Fibroblast of lung (primary cell): ENCODE data around the gene TRIM54. TPM values are rescaled to one million over a fixed set of nuclear protein-coding genes. Genes with fewer than 3 reads are reported as not detected.
A peak's percentile ranks its signal among the peaks of the same experiment; 100 is the strongest.
"Not testable (repeated sequence)": the region's sequence is repeated elsewhere in the genome, so short reads cannot be mapped to it uniquely, and the experiment has no call there.

Experiments
- DNase-seq, 2 donors: peaks; one replicate each; pipeline versions ENCODE4 v3.0.0 to v3.0.0-alpha.2; 2010; ENCODE audit warnings: low read depth in 2 of 2
- H2AFZ ChIP-seq: 2 replicates; pipeline ENCODE4 v1.5.1; 2012; ENCODE audit warnings: low read length, control low read depth, inconsistent platforms
- H3K27ac ChIP-seq: 2 replicates; pipeline ENCODE4 v1.5.1; 2011; ENCODE audit warnings: low read length, control low read depth; ENCODE audit not compliant: insufficient read depth
- H3K27me3 ChIP-seq: 2 replicates; pipeline ENCODE4 v1.5.1; 2011; ENCODE audit warnings: mild to moderate bottlenecking, low read length; ENCODE audit not compliant: control insufficient read depth, insufficient read depth
- H3K36me3 ChIP-seq: 2 replicates; pipeline ENCODE4 v1.5.1; 2011; ENCODE audit warnings: low read length; ENCODE audit not compliant: control insufficient read depth, insufficient read depth
- H3K4me1 ChIP-seq: 2 replicates; pipeline ENCODE4 v1.5.1; 2011; ENCODE audit warnings: low read length; ENCODE audit not compliant: control insufficient read depth, insufficient read depth; ENCODE audit errors: extremely low read depth
- H3K4me2 ChIP-seq: 2 replicates; pipeline ENCODE4 v1.5.1; 2011; ENCODE audit warnings: low read length, control low read depth; ENCODE audit not compliant: insufficient read depth; ENCODE audit errors: extremely low read depth
- H3K4me3 ChIP-seq, 4 experiments: fragments of 200-600 bp in 1 of 4; sonication (generic) in 1 of 4; replicated peaks in 1 of 4; 2 replicates each; pipeline ENCODE4 v1.5.1; 2011 to 2016; ENCODE audit warnings: low read length in 4 of 4, low read depth in 3 of 4, mild to moderate bottlenecking in 3 of 4, control low read depth in 2 of 4, inconsistent platforms in 1 of 4, mixed read lengths in 1 of 4; ENCODE audit not compliant: insufficient read depth in 1 of 4; ENCODE audit errors: control extremely low read depth in 1 of 4
- H3K79me2 ChIP-seq: 2 replicates; pipeline ENCODE4 v1.5.1; 2012; ENCODE audit warnings: mild to moderate bottlenecking, low read length, inconsistent platforms; ENCODE audit not compliant: control insufficient read depth, insufficient read depth
- H3K9ac ChIP-seq: 2 replicates; pipeline ENCODE4 v1.5.1; 2011; ENCODE audit warnings: mild to moderate bottlenecking, low read length, control low read depth; ENCODE audit not compliant: insufficient read depth
- H3K9me3 ChIP-seq: 2 replicates; pipeline ENCODE4 v1.5.1; 2012; ENCODE audit warnings: low read depth, low read length; ENCODE audit not compliant: control insufficient read depth, insufficient read depth
- H4K20me1 ChIP-seq: 2 replicates; pipeline ENCODE4 v1.5.1; 2011; ENCODE audit warnings: low read length; ENCODE audit not compliant: control insufficient read depth, insufficient read depth; ENCODE audit errors: extremely low read depth
- EZH2 ChIP-seq: IDR thresholded peaks from 2 replicates; pipeline ENCODE4 v1.5.1; 2012; ENCODE audit warnings: low read length, control low read depth, mild to moderate bottlenecking; ENCODE audit errors: missing control alignments
- polyA plus RNA-seq, 2 donors: library from polyadenylated mRNA; depleted of rRNA in 1 of 2; stranded (reverse) in 1 of 2; unstranded in 1 of 2; fragments of >200 nt; gene quantifications; 2 replicates each; pipeline ENCODE4 v1.2.1, GENCODE V29; 2011 to 2012; ENCODE audit warnings: missing spikeins in 1 of 2
- total RNA-seq: library from RNA; depleted of rRNA; stranded (reverse); fragments of >200 nt; gene quantifications from 2 replicates; pipeline ENCODE4 v1.2.1, GENCODE V29; 2014
- TF ChIP-seq, protein P1 (sequence below), 2 donors: IDR thresholded peaks in 1 of 2; conservative IDR thresholded peaks in 1 of 2; 1 replicate in 1 of 2; 2 replicates in 1 of 2; pipeline ENCODE4 v1.5.1; 2011 to 2012; ENCODE audit warnings: low read length in 2 of 2, control low read depth in 1 of 2, inconsistent platforms in 1 of 2, low read depth in 1 of 2, mild to moderate bottlenecking in 1 of 2

TRIM54 gene
- total and polyA plus RNA-seq, 2 donors (not counting 1 experiment from before 2014, with no cell fraction given), result 0.17 TPM; not detected in 1

DNA sequence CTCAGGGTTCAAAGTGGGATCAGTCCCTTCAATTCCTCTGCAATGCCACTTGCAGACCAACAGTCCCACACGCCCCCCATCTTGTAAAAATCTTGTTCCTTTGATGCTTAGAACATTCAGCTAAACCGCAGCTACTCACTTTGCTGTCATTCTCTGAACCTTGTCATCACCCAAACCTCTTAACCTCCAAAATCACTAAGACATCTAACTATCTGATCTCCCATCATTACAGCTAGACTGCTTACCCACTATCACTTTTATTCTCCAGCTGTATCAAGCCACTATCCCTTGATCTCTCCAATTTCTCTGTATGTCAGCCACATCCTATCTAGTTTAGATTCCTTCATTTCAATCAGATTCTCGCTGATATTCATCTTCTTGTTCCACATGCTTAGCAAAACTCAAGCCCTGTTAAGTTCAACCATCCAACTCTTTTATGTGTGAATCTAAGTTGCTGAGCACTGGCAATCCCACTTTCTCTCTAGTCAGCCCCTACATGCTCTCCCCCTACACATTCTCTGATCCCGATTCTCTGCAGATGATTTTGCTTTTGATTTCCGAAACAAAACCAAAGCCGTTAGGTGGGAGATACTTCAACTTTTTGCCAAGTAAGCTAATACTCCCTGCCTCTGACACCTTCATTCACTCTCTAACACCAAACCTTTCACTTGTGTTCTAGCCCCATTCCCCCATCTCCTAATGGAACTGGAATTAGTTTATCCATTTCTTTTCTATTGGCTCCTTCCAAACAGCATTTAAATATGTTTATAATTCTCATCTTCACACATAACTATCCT, 69.8 kb downstream of the TRIM54 start:
- Histone ChIP-seq H3K27ac (no peak overlapping the region), H3K4me2 (no peak overlapping the region), H3K4me3 (no peak overlapping the region), H3K36me3 (no peaks in the 10 kb centered on the region), H3K9me3 (no peaks in the 10 kb centered on the region), H2AFZ (no peak overlapping the region), H3K27me3 (no peaks in the 10 kb centered on the region), H4K20me1 (no peaks in the 10 kb centered on the region), H3K4me1 (peaks cover 5% of the 10 kb centered on the region), H3K9ac (no peak overlapping the region), H3K79me2 (peaks cover 64% of the 10 kb centered on the region)
- TF ChIP-seq EZH2, result no peak
- TF ChIP-seq, protein P1, sequence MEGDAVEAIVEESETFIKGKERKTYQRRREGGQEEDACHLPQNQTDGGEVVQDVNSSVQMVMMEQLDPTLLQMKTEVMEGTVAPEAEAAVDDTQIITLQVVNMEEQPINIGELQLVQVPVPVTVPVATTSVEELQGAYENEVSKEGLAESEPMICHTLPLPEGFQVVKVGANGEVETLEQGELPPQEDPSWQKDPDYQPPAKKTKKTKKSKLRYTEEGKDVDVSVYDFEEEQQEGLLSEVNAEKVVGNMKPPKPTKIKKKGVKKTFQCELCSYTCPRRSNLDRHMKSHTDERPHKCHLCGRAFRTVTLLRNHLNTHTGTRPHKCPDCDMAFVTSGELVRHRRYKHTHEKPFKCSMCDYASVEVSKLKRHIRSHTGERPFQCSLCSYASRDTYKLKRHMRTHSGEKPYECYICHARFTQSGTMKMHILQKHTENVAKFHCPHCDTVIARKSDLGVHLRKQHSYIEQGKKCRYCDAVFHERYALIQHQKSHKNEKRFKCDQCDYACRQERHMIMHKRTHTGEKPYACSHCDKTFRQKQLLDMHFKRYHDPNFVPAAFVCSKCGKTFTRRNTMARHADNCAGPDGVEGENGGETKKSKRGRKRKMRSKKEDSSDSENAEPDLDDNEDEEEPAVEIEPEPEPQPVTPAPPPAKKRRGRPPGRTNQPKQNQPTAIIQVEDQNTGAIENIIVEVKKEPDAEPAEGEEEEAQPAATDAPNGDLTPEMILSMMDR (conservative IDR thresholded peaks at IDR 0.05 in 1 of 2, IDR thresholded peaks at IDR 0.05 in 1 of 2; ENCODE audit: low read depth in 1 of 2, low read length in 2 of 2), result no peak
- no peak for DNase-seq

GRCh38 chr2:27353386-27353761, 71.1 kb downstream of the TRIM54 start:
- not testable (repeated sequence) for H2AFZ ChIP-seq, H3K4me2 ChIP-seq, H3K4me3 ChIP-seq, H4K20me1 ChIP-seq, H3K9me3 ChIP-seq, H3K4me1 ChIP-seq, DNase-seq, H3K9ac ChIP-seq, H3K27ac ChIP-seq, H3K36me3 ChIP-seq, H3K27me3 ChIP-seq
- peaks cover 62% of the 10 kb centered on the region for H3K79me2 ChIP-seq

DNA sequence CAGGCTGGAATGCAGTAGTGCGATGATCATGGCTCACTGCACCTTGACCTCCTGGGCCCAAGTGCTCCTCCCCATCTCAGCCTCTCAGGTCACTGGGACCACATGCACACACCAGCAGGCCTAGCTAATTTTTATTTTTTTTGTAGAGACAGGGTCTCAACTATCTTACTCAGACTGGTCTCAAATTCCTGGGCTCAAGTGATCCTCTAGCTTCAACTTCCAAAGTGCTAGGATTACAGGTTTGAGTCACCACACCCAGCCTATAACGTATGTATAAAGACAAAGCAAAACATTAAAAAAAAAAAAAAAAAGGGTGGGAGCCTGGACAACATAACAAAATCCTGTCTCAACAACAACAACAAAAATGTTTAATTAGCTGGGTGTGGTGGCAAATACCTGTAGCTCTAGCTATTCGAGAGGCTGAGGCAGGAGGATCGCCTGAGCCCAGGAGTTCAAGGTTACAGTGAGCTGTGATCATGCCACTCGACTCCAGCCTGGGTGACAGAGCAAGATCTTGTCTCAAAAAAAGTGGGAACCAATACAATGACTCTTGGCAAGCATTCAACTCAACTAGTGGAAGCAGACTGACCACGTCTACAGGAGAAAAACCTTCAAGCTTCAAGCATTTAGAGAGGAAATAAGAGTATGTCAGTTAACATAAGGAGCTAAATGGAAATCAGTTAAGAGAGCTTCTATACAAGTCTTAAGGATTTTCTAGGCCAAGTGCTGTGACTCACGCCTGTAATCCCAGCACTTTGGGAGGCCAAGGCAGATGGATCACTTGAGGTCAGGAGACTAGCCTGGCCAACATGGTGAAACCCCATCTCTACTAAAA, 71.8 kb downstream of the TRIM54 start:
- Histone ChIP-seq H3K27ac (no peak overlapping the region), H3K27me3 (no peaks in the 10 kb centered on the region)

More for the DNA sequence above, 71.8 kb downstream of the TRIM54 start:
- H3K4me2 ChIP-seq, result no peak overlapping the region
- peaks cover 8% of the 10 kb centered on the region for H3K4me1 ChIP-seq
- H3K9me3 ChIP-seq, result no peaks in the 10 kb centered on the region
- no peaks in the 10 kb centered on the region for H3K36me3 ChIP-seq
- no peak for TF ChIP-seq EZH2
- TF ChIP-seq, protein P1 (conservative IDR thresholded peaks at IDR 0.05 in 1 of 2, IDR thresholded peaks at IDR 0.05 in 1 of 2; ENCODE audit: low read depth in 1 of 2, low read length in 2 of 2), result no peak
- DNase-seq, result peak in 1 of 2 donors; percentile 45
- H3K4me3 ChIP-seq, result no peak overlapping the region
- no peak overlapping the region for H3K9ac ChIP-seq
- peaks cover 63% of the 10 kb centered on the region for H3K79me2 ChIP-seq
- no peak overlapping the region for H2AFZ ChIP-seq
- no peaks in the 10 kb centered on the region for H4K20me1 ChIP-seq
